ENCODE results near the gene ZP3.
"Not testable (repeated sequence)": the region's sequence is repeated elsewhere in the genome, so short reads cannot be mapped to it uniquely, and the experiment has no call there.

DNA sequence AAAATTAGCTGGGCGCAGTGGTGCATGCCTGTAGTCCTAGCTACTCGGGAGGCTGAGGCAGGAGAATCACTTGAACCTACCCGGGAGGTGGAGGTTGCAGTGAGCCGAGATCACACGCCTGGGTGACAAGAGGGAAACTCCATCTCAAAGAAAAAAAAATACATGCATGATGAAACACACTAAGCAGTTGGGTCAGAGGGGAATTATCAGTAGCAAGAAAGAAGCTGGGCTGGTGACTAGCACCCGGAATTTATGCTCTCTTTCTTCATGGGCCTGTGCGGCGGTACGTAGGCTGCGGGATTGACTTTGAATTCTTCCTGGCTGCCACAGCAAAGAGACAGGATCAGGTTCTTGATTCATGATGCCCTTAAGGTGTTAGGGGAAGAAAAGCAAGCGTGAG is 54.9 kb downstream of the ZP3 start:
- TF ChIP-seq, protein P1, sequence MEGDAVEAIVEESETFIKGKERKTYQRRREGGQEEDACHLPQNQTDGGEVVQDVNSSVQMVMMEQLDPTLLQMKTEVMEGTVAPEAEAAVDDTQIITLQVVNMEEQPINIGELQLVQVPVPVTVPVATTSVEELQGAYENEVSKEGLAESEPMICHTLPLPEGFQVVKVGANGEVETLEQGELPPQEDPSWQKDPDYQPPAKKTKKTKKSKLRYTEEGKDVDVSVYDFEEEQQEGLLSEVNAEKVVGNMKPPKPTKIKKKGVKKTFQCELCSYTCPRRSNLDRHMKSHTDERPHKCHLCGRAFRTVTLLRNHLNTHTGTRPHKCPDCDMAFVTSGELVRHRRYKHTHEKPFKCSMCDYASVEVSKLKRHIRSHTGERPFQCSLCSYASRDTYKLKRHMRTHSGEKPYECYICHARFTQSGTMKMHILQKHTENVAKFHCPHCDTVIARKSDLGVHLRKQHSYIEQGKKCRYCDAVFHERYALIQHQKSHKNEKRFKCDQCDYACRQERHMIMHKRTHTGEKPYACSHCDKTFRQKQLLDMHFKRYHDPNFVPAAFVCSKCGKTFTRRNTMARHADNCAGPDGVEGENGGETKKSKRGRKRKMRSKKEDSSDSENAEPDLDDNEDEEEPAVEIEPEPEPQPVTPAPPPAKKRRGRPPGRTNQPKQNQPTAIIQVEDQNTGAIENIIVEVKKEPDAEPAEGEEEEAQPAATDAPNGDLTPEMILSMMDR (conservative IDR thresholded peaks at IDR 0.05), result not testable (repeated sequence)
- TF ChIP-seq EZH2 (IDR thresholded peaks at IDR 0.05; ENCODE audit: low read depth), result not testable (repeated sequence)

All from PC-9 (cell line).